ENCODE results near the gene CHMP5.

CHMP5 gene

DNA sequence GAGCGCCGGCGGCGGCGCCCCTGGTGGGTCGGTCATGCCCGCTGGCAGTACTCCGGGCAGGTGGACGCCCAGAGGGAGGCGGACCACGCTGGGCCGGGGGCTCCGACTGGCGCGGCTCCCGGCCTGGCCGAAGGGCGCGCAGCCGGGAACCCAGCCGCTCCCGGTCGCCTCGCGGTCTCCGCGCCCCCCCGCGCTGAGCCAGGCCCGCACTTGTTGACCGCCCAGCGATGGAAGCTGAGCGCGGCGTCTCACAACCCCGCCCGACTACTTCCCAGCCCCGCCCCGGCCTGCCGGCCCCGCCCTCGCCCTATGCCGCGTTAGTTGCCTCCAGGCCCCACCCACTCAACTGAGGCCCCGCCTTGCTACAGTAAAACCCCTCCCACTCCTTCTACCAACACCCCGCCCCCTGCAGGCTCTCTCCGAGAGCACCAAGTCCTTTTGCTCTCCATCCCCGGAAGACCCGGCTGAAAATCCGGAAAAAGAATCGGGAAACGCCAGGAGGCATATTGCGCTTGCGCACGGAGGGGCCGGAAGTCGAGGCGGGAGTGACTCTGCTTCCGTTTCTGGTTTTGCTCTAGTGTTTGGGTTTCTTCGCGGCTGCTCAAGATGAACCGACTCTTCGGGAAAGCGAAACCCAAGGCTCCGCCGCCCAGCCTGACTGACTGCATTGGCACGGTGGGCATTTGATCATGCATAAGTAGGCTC lies at the start of gene CHMP5, which contains the start of gene BAG1:
CHMP5 (plus strand) TSS at position 577 of the 705 bp plus-strand sequence; CDS start at position 607, 30 bp downstream.
BAG1 (minus strand) TSS at position 236 of the 705 bp plus-strand sequence.
- DNase-seq: peak; percentile 100

DNA sequence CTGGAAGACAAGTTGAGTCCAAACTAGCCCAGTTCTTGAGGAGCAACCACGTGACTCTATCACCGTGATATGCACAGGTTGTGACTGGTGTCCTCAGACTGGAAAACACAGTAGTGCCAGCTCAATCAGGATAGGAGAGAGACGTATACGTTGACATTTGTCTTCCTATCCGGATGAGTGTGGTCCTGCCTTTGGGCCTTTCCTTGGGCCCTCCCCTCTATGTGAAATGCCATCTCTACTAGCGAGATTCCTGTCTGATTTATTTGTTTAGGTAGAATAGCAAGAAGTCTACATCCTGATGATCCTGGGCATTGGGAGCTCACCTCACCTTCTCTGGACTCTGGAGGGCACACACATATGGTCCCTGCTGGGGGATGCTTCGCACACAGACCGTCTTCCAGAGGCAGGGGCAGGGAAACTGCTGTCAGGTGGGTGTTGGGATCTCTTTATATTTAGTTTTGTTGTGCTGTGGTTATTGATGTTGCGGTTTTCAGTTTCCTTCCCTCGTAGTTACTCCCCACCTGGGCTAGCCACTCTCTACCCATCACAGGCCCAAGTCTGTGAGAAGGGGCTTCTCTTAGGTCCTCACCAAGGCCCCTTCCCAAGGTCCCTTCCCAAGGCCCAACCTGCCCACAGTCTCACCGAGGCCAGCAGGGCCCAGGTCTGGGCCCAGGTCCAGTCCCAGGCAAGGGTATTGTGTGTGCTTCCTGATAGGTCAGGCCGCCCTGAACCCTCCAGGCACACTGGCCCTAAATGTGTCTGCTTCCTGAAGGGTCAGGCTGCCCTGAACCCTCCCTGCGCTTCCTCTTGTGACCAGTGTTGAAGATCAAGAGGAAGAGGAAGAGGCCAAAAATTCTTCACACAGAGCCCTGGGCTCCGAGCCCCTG lies 43.9 kb upstream of the CHMP5 start:
- DNase-seq: no peak

DNA sequence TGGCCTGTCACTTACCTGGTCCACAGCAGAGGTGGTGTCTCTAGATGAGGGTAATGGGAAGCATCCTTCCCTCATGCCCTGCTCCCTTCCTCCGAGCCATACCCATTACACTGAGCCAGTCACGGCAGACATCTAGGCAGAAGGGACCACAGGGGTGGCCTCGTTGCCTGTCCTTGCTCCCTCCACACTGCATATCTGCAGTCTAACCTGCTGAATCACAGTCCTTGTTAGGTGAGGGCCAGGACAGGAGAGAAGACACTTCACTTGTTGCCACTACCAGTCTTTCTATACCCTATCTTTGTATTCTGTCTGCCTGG lies 43.3 kb upstream of the CHMP5 start:
- no peak for DNase-seq

DNA sequence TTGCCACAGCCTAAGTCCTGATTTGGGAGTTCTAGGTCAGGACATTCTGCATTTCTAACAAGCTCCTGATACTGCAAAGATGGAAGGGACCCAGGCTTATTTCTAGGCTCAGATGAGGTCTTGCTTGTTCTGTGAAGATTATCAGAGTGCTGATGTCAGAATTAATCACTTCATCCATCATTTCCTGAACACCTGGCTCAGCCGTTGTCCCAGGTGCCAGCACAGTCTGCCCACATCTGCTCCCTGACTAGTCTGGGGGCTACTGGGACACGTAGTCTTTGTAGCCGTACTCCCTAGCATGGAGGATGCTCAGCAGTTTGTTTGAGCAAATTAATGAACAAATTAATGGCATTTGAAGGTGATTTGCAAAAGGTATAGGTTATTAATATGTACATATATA lies 42.8 kb upstream of the CHMP5 start:
- no peak for DNase-seq

DNA sequence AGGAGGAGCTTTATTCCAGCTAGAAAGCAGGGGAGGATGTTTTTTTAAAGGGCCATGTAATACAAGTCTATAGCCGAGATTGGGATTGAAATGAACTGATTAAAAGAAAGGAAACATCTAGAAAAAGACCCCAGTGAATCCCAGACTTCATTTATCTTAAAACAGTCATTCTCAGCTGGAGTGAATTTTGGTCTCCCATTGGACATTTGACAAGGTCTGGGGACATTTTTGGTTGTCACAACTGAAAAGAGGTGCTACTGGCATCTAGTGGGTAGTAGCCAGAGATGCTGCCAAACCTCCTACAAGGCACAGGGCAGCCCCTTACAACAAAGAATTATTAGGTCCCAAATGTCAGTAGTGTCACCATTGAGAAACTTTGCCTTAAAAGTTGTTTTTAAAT lies 41.2 kb upstream of the CHMP5 start:
- DNase-seq: no peak

- peak; percentile 72 to 80 for DNase-seq
Observed at GRCh38 chr9:33225319-33226147, 39.3 kb upstream of the CHMP5 start.

DNA sequence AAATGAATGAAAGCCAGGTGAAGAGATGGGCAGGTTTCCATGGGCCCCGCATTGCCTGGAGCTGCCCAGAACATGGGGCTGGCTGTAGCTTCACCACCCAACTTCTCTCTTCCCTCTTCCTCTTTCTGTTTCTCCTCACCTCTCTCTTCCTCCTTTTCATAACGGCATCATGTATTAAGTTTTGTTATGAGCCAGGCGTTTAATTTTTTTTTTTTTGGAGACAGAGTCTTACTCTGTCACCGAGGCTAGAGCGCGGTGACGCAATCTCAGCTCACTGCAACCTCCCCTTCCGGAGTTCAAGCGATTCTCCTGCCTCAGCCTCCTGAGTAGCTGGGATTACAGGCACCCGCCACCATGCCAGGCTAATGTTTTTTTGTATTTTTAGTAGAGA lies 37.8 kb upstream of the CHMP5 start:
- DNase-seq: no peak

DNA sequence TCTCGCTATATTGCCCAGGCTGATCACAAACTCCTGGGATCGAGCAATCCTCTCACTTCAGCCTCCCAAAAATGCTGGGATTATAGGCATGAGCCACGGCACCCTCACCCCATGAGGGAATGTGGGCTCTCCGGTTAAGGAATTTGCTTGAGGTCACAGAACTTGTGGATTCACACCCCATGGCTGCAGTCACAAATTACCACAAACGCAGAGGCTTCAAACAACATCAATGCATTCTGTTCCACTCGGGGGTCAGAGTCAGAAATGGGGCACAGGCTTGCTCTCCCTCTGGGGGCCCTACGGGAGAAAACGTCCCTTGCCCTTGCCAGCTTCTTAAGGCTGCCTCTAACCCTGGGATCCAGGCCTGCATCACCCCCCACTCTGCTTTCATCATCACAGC lies 37.1 kb upstream of the CHMP5 start:
- DNase-seq: no peak

DNA sequence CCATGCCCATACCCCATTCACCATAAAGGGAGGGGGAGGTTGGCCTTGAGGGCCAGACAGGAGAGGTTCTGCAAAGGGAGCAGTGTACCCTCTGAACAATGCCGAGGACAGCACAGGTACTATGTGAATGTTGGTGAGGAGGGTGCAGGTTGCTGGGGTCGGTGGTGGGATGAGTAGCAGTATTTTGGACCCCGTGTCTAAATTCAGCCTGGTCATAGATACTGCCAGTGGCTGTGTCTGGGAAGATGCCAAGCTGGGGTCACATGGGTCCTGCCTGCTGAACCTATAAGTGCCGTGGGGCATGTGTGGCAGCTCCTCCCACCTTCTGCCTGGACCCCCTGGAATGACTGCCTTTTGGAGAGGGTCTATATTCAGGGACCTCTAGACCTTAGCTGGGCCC lies 36.2 kb upstream of the CHMP5 start:
- DNase-seq: no peak

- no peak for DNase-seq
Observed at GRCh38 chr9:33229359-33230114, 35.3 kb upstream of the CHMP5 start.

DNA sequence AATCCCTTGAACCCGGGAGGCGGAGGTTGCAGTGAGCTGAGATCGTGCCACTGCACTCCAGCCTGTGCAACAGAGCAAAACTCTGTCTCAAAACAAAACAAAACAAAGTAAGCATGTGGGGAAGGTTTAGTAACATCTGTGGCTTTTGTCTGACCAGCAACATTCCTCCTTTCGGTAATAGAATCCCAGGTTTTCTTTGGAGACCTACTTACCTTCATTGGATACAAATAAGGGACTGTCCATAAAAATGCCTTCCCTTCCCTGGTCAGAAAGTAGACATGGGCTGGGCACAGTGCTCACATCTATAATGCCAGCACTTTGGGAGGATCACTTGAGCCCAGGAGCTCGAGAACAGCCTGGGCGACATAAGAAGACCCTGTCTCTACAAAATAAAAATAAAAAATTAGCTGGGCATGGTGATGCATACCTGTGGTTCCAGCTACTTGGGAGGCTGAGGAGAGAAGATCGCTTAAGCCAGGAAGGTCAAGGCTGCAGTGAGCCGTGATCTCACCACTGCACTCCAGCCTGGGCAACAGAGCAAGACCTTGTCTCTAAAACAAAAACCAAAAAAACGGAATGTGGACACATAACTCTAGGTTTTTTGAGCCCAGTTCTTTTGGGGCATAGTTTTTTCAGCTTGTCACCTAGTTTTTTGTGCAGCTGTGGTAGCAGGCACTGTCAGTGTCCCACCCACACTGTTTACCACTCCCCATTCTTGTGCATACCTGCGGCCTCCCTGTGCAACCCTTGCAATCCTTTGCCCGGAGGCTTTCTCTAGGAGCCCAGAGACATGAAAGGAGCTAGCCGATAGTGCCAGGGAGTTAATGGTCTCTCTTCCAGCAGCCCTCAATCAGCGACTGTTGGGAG lies 33.9 kb upstream of the CHMP5 start:
- no peak for DNase-seq

- no peak for DNase-seq
Observed at GRCh38 chr9:33231623-33231942, 33.3 kb upstream of the CHMP5 start.

GRCh38 chr9:33232815-33233214 lies 32.0 kb upstream of the CHMP5 start:
- no peak for DNase-seq

DNA sequence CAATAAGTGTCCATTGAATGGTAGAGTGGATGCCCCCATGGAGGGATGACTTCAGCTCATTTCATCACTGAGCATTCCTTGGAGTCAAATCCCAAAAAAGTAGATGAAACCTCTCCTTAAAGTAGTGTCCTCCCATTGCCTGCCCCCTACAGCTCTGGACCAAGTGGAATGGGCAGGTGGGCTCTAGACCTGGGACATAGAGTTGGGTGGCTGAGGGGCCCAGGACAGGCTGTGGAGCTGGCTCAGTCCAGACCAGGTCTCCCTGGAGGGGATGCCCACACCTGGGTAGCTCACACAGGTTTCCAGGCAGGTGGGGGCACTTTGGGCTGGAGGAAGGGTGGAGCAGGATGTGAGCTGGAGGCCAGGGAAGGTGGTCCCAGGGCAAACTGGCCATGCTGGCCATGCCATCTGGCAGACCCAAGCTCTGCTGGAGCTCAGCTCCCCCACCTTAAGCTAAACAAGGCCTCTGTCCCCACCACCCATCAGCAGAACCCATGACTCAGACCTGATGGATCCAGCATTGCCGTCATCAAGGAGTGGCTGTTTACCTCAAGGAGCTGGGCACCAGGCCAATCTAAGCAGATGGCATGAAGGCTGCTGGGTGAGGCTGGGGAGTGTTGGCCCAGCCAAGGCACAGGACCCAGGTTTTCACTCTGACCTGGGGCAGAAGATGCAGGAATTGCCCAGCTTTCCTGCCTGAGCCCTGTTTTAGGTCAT lies 31.1 kb upstream of the CHMP5 start:
- DNase-seq: no peak

- DNase-seq: no peak
Observed at GRCh38 chr9:33234511-33235467, 30.1 kb upstream of the CHMP5 start.

- no peak for DNase-seq
Observed at GRCh38 chr9:33236571-33236970, 28.3 kb upstream of the CHMP5 start.

DNA sequence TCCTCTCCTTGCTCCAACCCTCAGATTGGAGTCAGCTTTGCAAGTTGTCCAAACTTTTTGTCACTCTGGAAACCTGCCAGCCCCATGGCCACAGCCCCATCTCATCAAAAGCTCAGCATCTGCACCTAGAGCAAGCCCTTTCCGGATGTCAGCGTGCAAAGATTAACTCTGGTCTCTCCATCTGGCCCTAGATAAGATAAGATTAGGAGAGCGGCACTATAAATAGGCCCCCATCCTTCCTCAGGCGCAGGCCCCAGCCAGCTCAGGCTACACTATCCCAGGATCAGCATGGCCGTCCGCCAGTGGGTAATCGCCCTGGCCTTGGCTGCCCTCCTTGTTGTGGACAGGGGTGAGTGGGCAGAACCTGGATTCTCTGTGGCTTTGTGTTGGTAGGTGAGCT lies 24.9 kb upstream of the CHMP5 start, which contains the start of gene SPINK4:
SPINK4 (plus strand) TSS at position 247 of the 400 bp plus-strand sequence; CDS start at position 289, 42 bp downstream.
- DNase-seq: no peak

DNA sequence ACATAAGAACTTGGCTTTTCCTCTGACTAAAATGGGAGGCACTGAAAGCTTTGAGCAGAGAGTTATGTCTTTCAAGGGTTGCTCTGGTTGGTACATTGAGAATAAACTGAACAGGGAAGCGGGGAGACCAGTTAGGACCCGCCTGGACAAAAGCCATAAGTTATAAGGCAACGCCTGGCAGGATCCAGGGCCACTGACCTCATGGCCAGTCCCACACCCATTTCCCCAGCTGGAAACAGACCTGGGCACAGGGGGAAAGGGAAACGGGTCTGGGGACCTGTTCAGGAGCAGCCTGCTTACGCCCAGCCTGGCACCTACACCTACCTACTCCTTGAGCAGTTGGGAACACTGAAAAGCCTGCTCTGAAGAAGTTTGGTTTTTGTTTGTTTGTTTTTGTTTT lies 23.6 kb upstream of the CHMP5 start:
- DNase-seq: no peak

- DNase-seq: no peak
Observed at GRCh38 chr9:33242609-33243134, 22.2 kb upstream of the CHMP5 start.

Measured in activated CD4-positive, alpha-beta T cell treated with anti-CD3 and anti-CD28 coated beads, Interleukin-2, amount 50 U/mL, for 48 hours (primary cell).